ENCODE measurements around the gene EMP3. TPM values are rescaled to one million over a fixed set of nuclear protein-coding genes. Genes with fewer than 3 reads are reported as not detected.

The EMP3 gene
- total RNA-seq, result 309 and 320 TPM in 2 replicates

- H3K9me3 Mint-ChIP-seq, result no peaks in the 10 kb centered on the region
- H3K36me3 Mint-ChIP-seq (ENCODE audit: low read depth), result peaks cover 50% of the 10 kb centered on the region
- ChIA-PET POLR2A (interaction anchor here (0.5 to 2.1 kb wide), 17 partner anchors 8 to 1351 kb away, joined by 3 to 63 read pairs (median 3); partner anchors contain the start of genes CARD8, CD37, PLA2G4C and PRMT1), CTCF (interaction anchor here (13.8 kb wide), 1 partner anchor 9 kb away, joined by 215 read pairs; no protein-coding TSS in a partner anchor)
- intact Hi-C loops (cut with micrococcal nuclease), result loop anchor here (1.0 kb wide), 1 partner anchor 39 kb away; the partner anchor contains the start of gene SYNGR4
- H3K27me3 Mint-ChIP-seq, result no peaks in the 10 kb centered on the region
- no peak for TF ChIP-seq CTCF (IDR thresholded peaks at IDR 0.05)
- DNase-seq (peak; percentile 64), ATAC-seq (ENCODE audit: low read depth) (peak; percentile 18)
- H3K27ac Mint-ChIP-seq, result peak within 1 kb of the TSS; percentile 99
- peaks cover 88% of the 10 kb centered on the region for H3K4me1 Mint-ChIP-seq
- H3K4me3 Mint-ChIP-seq, result peak within 1 kb of the TSS; percentile 95
Observed at GRCh38 chr19:48325265-48325910, at the start of gene EMP3. TSS of gene EMP3 (plus strand) at chr19:48325552. CDS start at chr19:48326845, 1,293 bp downstream.

- POLR2A ChIA-PET, result no interaction called here
- Mint-ChIP-seq H3K27me3 (no peaks in the 10 kb centered on the region), H3K9me3 (peaks cover 2% of the 10 kb centered on the region), H3K4me3 (no peak overlapping the region), H3K4me1 (no peaks in the 10 kb centered on the region), H3K36me3 (ENCODE audit: low read depth) (peaks cover 5% of the 10 kb centered on the region), H3K27ac (no peak overlapping the region)
- DNase-seq, result no peak
- ATAC-seq (ENCODE audit: low read depth), result no peak
- TF ChIP-seq CTCF (IDR thresholded peaks at IDR 0.05), result no peak
- CTCF ChIA-PET, result no interaction called here
- intact Hi-C loops (cut with micrococcal nuclease), result no loop called here
Observed at GRCh38 chr19:48279747-48280146, 45.6 kb upstream of the EMP3 start.

GRCh38 chr19:48283908-48284307, 41.4 kb upstream of the EMP3 start:
- DNase-seq (no peak), ATAC-seq (ENCODE audit: low read depth) (no peak)
- Mint-ChIP-seq H3K4me3 (no peak overlapping the region), H3K4me1 (no peaks in the 10 kb centered on the region), H3K27me3 (no peaks in the 10 kb centered on the region), H3K9me3 (peaks cover 13% of the 10 kb centered on the region), H3K36me3 (ENCODE audit: low read depth) (peaks cover 18% of the 10 kb centered on the region), H3K27ac (no peak overlapping the region)
- ChIA-PET POLR2A (no interaction called here), CTCF (no interaction called here)
- intact Hi-C loops (cut with micrococcal nuclease), result no loop called here
- TF ChIP-seq CTCF (IDR thresholded peaks at IDR 0.05), result no peak

GRCh38 chr19:48284896-48285295, 40.5 kb upstream of the EMP3 start:
- CTCF ChIA-PET, result no interaction called here
- Mint-ChIP-seq H3K27me3 (no peaks in the 10 kb centered on the region), H3K27ac (no peak overlapping the region), H3K4me1 (no peaks in the 10 kb centered on the region), H3K4me3 (no peak overlapping the region), H3K9me3 (peaks cover 13% of the 10 kb centered on the region), H3K36me3 (ENCODE audit: low read depth) (peaks cover 18% of the 10 kb centered on the region)
- POLR2A ChIA-PET, result no interaction called here
- DNase-seq, result no peak
- ATAC-seq (ENCODE audit: low read depth), result no peak
- intact Hi-C loops (cut with micrococcal nuclease), result no loop called here
- TF ChIP-seq CTCF (IDR thresholded peaks at IDR 0.05), result no peak

GRCh38 chr19:48287748-48288147, 37.6 kb upstream of the EMP3 start:
- ChIA-PET CTCF (interaction anchor here (1.2 kb wide), 1 partner anchor 32 kb away, joined by 3 read pairs; the partner anchor contains the start of gene CARD8), POLR2A (no interaction called here)
- intact Hi-C loops (cut with micrococcal nuclease), result no loop called here
- no peak for DNase-seq
- peaks cover 13% of the 10 kb centered on the region for H3K9me3 Mint-ChIP-seq
- H3K36me3 Mint-ChIP-seq (ENCODE audit: low read depth), result peaks cover 18% of the 10 kb centered on the region
- no peak overlapping the region for H3K27ac Mint-ChIP-seq
- H3K27me3 Mint-ChIP-seq, result no peaks in the 10 kb centered on the region
- ATAC-seq (ENCODE audit: low read depth), result no peak
- H3K4me3 Mint-ChIP-seq, result no peak overlapping the region
- no peak for TF ChIP-seq CTCF (IDR thresholded peaks at IDR 0.05)
- H3K4me1 Mint-ChIP-seq, result peaks cover 8% of the 10 kb centered on the region
